ENCODE measurements around the gene PCCA.
"Not testable (repeated sequence)": the region's sequence is repeated elsewhere in the genome, so short reads cannot be mapped to it uniquely, and the experiment has no call there.

PCCA gene

DNA sequence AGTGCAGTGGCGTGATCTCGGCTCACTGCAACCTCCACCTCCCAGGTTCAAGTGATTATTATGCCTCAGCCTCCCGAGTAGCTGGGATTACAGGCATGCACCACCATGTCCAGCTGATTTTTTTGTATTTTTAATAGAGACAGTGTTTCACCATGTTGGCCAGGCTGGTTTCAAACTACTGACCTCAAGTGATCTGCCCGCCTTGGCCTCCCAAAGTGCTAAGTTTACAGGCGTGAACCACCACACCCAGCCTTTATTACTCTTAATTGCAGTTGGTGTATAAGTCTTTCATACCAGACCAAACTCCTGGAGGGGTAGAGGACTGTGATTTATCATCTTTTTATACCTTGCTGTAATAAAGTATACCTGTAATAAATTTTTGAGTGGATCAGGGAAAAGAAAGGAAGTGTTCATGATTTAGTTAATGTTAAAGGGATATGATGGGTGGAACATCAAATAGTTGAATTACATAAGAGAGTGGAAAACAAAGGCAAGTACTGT is 52.6 kb downstream of the PCCA start:
- not testable (repeated sequence) for DNase-seq

DNA sequence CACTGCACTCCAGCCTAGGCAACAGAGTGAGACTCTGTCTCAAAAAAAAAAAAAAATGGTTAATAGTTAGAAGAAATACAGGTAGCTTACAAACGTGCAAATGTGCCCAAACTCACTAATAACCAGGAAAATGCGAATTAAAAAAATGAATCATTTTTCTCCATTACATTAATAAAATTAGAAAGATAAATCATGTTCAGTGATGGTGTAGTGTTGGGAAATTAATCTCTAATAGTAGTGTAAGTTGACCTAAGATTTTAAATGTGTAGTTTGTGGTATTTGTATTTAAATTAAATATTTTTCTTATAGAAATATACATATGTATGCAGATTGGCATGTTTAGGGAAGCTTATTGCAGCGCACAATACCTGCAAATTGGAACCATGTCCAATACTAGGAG is 57.6 kb downstream of the PCCA start:
- no peak for DNase-seq

GRCh38 chr13:100147825-100148224 is 58.9 kb downstream of the PCCA start:
- no peak for DNase-seq

DNA sequence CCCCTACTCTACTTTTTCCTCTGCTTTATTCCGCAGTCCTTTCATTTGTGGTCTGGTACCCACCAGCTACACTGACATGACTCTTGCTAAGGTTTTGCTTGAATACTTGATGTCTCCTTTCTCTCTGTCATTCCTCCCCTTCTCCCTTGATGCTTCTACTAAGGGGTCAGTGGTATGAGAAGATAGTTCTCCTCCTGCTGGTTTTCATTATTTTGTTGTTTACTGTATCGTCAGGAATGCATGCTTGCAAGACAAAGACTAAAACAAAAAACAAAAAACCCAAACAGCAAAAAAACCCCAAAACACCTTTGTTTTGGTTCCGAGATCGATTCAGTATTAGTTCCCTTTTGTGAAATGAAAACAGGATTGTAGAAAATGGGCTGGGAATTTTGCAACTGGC is 59.5 kb downstream of the PCCA start:
- DNase-seq, result no peak

DNA sequence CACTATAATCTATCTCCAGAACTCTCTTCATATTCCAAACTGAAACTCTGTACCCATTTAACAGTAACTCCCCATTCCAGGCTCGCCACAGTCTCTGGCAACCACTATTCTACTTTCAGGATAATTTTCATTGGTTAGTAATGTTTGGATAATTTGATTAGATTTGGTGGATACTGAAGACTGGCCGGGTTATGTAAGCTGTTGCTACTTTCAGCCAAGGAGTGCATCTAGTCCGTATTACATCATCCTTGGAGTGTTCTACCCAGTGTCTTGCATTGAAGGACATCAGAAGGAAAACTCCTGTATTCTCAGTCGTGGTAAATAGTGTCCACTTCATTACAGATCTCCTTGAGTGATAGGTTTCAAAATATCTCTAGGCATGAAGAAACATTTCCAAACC is 60.5 kb downstream of the PCCA start:
- DNase-seq, result no peak

DNA sequence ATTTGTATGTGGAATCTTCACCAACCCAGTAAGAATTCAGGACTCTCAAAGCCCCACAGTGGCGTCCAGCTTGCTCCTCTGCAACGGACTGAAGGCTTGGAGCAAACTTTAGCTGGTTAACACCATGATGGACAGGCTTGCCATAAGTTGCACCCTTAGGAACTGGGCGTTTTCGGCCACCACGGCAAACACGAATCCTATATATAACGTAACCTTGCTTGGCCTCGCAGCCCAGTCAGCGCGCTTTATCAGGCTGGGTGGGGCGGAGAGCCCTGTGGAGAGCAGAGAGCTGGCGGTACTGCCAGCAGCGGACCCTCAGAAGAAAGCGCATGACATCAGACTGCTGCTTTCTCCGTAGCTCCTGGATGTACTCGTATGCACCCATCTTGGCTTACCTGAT is 61.8 kb downstream of the PCCA start:
- not testable (repeated sequence) for DNase-seq

- DNase-seq, result no peak
These were observed 66.0 kb downstream of the PCCA start for GRCh38 chr13:100154842-100155416.

- no peak for DNase-seq
These were observed 67.9 kb downstream of the PCCA start for GRCh38 chr13:100156788-100157187.

GRCh38 chr13:100158569-100158968 is 69.7 kb downstream of the PCCA start:
- DNase-seq, result no peak

DNA sequence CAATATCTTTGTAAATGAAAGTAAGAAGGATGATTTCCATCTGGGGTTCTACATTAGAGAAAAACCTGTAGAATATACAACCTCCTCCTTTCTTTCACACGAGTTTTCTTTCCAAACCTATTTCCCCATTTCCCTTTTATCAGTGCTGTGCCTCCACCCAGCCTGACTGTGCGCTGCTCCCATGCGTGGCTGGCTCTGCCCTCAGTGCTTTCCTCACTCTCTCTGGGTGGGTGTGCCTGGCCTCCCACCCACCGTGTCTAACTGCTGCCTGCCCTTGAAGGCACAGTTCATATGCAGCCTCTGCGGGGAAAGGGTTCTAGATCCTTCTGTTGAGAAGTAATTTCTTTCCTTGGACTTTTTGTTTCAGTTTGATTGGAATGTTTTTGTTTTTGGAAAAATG is 70.7 kb downstream of the PCCA start:
- no peak for DNase-seq

DNA sequence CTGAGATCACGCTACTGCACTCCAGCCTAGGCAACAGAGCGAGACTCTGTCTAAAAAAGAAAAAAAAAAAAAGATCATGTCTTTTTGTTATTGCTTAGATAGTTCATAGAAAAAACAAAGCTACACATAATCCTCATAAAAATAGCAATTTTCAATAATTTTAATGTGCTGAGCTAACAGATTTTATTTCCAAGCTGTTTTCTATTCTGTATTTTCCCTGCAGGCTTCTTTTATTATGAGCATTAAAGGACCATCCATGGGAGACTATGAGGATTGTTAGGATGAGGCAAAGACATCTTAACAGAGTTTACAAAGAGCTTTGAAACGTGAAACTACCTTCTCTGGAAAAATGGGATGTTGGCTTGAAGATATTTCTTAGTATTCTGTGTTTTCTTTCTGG is 71.6 kb downstream of the PCCA start:
- DNase-seq, result no peak

- DNase-seq, result no peak
These were observed 74.5 kb downstream of the PCCA start for GRCh38 chr13:100163375-100163774.

DNA sequence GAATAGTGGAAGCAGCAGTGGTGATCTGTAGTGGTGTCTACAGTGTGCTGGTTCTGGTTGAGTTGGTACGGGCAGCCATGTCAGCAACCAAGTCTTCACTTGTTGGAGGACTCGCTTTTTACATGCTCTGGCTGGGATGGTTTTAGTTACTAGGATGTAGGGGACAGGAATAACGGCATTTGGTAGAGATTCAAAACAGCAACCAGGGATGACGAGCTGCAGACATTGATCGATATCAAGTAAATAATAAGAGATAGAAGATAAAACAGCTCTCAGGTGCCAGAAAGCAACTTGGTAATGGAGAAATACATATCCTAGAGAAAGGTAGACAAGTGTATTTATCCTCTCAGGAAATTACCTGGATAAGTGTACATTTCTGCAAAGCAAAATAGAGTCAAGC is 84.3 kb downstream of the PCCA start:
- no peak for DNase-seq

- not testable (repeated sequence) for DNase-seq
These were observed 85.6 kb downstream of the PCCA start for GRCh38 chr13:100174455-100174854.

DNA sequence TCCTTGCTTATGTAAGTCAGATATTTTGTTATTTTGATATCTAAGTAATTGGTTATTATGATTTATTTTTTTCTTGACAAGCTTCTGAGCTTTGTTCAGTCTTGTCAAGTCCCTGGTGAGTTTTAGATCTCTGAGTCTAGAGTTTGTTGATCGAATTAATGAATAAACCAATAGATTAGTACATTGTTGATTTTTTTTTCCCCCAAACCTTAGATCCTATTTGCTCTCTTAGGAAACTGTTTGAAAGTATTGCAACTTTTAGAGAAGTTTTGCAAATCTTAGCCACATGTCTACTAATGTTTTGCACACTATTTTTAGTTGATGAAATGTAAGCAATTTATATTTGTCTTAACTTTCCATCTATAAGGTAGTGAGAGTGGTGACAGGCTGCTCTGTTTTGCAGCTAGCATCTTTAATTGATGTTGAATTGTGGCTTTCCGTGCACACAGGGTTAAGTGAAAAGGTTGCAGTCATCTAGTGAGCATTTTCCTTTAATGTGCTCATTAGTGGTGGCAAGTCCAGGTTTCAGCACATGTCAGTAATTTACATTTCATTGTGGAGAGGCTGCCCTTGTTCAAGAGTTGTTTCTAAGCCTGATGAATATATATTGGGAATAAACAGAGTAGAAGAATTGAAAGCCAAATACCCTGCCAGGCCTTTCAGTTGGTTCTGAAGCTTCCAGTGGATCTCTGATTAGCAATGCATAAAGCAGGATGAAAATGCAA is 86.3 kb downstream of the PCCA start:
- DNase-seq, result no peak

DNA sequence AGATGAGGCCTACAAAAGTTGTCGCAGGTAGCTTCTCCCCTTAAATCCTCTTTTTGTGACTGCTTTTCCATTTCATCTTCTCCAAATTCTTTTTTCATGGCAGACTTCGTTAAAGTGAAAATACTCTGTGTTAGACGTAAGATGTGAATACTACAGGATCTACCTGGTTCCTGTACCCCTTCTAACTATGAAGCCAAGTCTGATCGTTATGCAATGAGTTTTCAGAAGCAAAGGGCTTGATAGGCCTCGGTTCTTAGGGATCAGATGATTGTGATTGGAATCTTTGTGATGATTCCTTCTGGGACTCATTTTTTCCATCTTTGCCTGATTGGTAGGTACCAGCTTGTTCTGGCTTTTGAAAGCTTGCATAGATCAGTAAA is 86.9 kb downstream of the PCCA start:
- DNase-seq, result no peak

GRCh38 chr13:100176801-100177400 is 88.0 kb downstream of the PCCA start:
- DNase-seq, result no peak

- no peak for DNase-seq
These were observed 89.4 kb downstream of the PCCA start for GRCh38 chr13:100178309-100178708.

DNA sequence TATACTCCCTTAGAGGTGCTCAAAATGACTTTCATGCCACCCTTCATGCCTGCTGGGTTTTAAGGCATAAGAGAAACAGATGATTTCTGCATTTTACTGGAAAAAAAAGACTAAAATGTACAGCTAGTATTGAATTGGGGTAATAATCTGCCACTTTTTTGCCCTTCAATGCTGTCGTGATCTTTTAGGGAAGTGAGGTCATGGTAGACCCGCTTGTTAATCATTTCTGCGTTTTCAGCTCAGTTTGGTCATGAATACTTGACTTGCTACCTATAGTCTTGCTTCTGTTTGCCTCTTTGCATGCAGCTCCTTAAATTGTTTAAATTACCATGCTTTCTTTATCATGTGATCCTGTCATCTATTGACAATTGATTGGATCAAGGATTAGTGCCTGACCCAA is 90.4 kb downstream of the PCCA start:
- DNase-seq, result no peak

GRCh38 chr13:100182900-100183490 is 94.1 kb downstream of the PCCA start:
- no peak for DNase-seq

DNA sequence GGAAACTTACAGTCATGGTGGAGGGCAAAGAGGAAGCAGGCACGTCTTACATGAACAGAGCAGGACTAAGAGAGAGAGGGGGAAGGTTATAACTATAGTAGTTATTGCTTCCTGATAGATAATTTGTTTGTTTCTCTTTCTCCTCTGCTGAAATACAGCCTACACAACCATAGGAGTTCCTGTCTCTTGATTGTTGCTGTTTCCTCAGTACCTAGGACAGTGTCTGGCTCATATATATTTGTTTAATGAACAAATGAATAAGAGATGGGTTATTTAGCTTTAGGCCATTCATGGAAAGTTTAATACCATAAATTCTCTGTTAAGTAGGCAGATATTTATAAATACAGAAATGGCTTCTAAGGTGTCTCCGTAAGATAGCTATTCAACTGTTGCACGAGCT is 95.2 kb downstream of the PCCA start:
- no peak for DNase-seq

DNA sequence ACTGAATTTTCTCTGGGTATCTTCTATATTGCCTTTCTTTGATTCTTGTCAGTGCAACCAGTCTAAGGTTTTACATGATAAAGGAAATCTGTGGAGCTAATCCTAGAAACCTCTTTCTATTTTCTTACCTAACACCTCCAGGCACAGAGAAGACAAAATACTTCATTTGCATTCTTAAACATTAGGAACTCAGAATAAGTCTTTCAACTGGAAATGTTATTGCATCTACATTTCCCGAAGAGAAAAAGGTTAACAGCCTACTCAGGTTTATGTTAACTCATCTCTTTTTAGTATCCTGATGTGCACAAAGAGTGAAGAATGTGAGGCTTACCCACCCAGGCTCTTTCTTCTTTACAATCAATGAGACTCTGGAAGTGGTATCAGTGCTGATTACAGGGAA is 106.7 kb downstream of the PCCA start:
- no peak for DNase-seq

- DNase-seq, result no peak
These were observed 107.5 kb downstream of the PCCA start for GRCh38 chr13:100196375-100196774.

DNA sequence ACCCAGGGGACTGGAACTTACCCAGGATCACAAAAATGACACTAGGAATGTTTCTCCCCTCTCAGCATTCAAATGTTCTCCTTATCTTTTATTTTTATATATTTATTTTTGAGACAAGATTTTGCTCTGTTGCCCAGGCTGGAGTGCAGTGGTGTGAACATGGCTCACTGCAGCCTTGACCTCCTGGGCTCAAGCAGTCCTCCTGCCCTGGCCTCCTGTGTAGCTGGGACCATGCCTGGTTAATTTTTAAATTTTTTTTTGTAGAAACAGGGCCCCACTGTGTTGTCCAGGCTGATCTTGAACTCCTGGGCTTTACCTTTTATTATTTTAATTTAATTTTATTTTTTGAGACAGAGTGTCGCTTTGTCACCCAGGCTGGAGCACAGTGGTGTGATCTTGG is 108.2 kb downstream of the PCCA start:
- DNase-seq, result no peak
